Measurements from ENCODE around the gene DLG2. TPM values are rescaled to one million over a fixed set of nuclear protein-coding genes. Genes with fewer than 3 reads are reported as not detected.

The DLG2 gene
- total RNA-seq, 1 donor from 2014 or later = 0.17 TPM

DNA sequence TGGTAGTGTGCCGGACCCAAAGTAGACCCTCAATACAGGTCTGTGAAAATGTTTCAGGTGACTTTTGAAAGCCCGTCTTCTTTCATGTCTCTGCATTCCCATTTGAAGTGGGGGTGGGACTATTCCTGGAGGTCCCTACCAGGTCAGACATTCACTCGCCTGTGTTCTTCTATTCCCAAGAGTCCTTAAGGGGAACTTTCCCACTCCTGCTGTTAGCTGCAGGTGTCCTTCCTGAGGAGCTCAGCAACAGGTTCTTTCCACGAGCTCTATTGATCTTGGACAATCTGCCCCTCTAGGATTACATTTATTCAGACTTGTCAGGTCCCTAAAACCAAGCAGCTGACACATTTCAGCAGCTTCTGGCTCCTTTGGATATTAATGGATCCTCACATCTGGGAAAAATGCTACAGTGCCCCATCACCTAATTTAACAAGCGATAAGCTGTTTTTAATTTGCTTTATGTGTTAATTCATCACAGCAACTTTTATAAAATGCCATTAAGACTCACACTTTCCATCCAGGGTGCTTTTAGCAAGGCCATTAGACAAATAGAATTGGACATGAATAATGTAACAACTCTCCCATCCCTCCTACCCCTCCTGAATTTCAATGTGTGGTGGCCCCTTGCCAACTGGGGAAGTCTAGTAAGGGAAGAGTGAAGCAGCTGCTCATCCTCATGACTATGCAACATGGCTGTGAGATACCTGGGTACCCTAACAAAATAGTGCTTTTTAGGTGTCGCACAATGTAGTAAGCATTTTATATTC is 2081.5 kb downstream of the DLG2 start:
- DNase-seq (ENCODE audit: low read depth) = no peak
- no peak overlapping the region for H3K4me3 ChIP-seq (ENCODE audit: low read depth, low read length)
- TF ChIP-seq, protein P1, sequence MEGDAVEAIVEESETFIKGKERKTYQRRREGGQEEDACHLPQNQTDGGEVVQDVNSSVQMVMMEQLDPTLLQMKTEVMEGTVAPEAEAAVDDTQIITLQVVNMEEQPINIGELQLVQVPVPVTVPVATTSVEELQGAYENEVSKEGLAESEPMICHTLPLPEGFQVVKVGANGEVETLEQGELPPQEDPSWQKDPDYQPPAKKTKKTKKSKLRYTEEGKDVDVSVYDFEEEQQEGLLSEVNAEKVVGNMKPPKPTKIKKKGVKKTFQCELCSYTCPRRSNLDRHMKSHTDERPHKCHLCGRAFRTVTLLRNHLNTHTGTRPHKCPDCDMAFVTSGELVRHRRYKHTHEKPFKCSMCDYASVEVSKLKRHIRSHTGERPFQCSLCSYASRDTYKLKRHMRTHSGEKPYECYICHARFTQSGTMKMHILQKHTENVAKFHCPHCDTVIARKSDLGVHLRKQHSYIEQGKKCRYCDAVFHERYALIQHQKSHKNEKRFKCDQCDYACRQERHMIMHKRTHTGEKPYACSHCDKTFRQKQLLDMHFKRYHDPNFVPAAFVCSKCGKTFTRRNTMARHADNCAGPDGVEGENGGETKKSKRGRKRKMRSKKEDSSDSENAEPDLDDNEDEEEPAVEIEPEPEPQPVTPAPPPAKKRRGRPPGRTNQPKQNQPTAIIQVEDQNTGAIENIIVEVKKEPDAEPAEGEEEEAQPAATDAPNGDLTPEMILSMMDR (conservative IDR thresholded peaks at IDR 0.05; ENCODE audit: low read depth, low read length) = no peak

DNA sequence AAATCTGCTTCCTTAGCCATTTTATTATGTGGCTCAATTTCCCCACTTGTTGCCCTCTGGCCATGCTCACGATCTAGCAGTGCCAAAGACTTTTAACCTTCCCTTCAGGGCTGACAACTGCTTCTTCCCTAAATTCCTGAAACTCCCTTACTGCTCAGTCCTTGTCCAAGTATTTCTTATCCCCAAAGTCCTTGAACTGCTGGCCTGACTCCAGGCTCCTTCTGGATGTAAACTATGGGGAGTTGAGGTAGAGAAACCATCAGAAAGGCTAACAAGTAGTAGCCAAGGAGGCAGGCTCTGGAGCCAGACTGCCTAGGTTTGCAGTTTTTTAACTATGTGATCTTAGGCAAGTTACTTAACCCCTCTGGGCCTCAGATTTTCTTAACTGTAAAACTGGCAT is 2082.3 kb downstream of the DLG2 start:
- DNase-seq (ENCODE audit: low read depth) = no peak
- TF ChIP-seq, protein P1 (conservative IDR thresholded peaks at IDR 0.05; ENCODE audit: low read depth, low read length) = no peak
- H3K4me3 ChIP-seq (ENCODE audit: low read depth, low read length) = no peak overlapping the region

- DNase-seq (ENCODE audit: low read depth) = no peak
- TF ChIP-seq, protein P1 (conservative IDR thresholded peaks at IDR 0.05; ENCODE audit: low read depth, low read length) = no peak
- H3K4me3 ChIP-seq (ENCODE audit: low read depth, low read length) = no peak overlapping the region
Observed at GRCh38 chr11:83543706-83544439, 2083.3 kb downstream of the DLG2 start.

GRCh38 chr11:83542861-83543260 is 2084.3 kb downstream of the DLG2 start:
- H3K4me3 ChIP-seq (ENCODE audit: low read depth, low read length) = no peak overlapping the region
- TF ChIP-seq, protein P1 (conservative IDR thresholded peaks at IDR 0.05; ENCODE audit: low read depth, low read length) = no peak
- no peak for DNase-seq (ENCODE audit: low read depth)

- no peak overlapping the region for H3K4me3 ChIP-seq (ENCODE audit: low read depth, low read length)
- DNase-seq (ENCODE audit: low read depth) = no peak
- TF ChIP-seq, protein P1 (conservative IDR thresholded peaks at IDR 0.05; ENCODE audit: low read depth, low read length) = no peak
Observed at GRCh38 chr11:83540728-83541127, 2086.4 kb downstream of the DLG2 start.

DNA sequence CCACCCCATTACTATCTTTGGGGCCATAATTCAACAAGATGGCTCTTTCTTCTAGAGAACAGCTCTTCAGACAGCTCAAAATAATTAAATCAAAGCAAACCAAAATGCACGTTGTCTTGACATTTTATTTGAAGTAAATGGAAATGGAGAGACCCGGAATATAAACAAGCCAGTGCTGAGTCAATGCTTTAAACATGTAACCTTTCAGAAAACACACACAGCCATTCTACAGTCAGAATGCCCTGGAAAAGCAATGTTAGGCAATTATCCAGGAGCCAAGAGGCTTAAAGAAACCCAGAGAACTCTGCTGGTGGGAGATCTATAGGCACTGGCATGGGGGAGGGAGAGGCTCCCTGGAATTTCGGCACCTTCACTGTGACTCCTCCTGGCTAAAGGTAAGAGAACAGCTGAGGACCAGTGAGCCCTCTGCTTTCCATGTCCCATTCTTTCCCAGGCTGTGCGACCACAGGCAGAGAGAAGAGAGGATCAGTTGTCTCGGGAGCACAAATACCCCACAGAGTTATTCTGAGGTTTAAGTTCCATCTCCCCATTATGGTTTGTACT is 2086.9 kb downstream of the DLG2 start:
- DNase-seq (ENCODE audit: low read depth) = no peak
- no peak overlapping the region for H3K4me3 ChIP-seq (ENCODE audit: low read depth, low read length)
- TF ChIP-seq, protein P1 (conservative IDR thresholded peaks at IDR 0.05; ENCODE audit: low read depth, low read length) = no peak

All from epithelial cell of proximal tubule (primary cell).